Testis (tissue), 2 donors: Measurements from ENCODE around the gene RASGEF1C.

Experiments used
- CTCF ChIP-seq, 3 experiments: fragments of 450-650 bp in 2 of 3; fragments of 200-600 bp in 1 of 3; sonication (generic) in 1 of 3; IDR thresholded peaks; one replicate each; pipeline ENCODE4 v1.5.1; 2016 to 2019; ENCODE audit warnings: antibody characterized with exemption in 3 of 3, mild to moderate bottlenecking in 2 of 3, moderate library complexity in 1 of 3
- POLR2A ChIP-seq: fragments of 450-650 bp; IDR thresholded peaks from one replicate; pipeline ENCODE4 v1.6.1; 2017; ENCODE audit warnings: antibody characterized with exemption, mild to moderate bottlenecking, moderate library complexity

GRCh38 chr5:180194410-180195345 is 14.3 kb downstream of the RASGEF1C start:
- no peak for TF ChIP-seq POLR2A
- no peak for TF ChIP-seq CTCF (IDR thresholded peaks at IDR 0.05)
